GM12875 (cell line): ENCODE data around the gene SNX13.

Experiments
- H3K4me3 ChIP-seq: one replicate; pipeline ENCODE4 v1.5.1; 2011; ENCODE audit warnings: low read depth, low read length, control low read depth
- TF ChIP-seq, protein P1 (sequence below): IDR thresholded peaks from 2 replicates; pipeline ENCODE4 v1.5.1; 2011; ENCODE audit warnings: low read depth, mild to moderate bottlenecking, control low read depth, inconsistent platforms, low read length, moderate library complexity, borderline replicate concordance; ENCODE audit not compliant: insufficient read depth

SNX13 gene

DNA sequence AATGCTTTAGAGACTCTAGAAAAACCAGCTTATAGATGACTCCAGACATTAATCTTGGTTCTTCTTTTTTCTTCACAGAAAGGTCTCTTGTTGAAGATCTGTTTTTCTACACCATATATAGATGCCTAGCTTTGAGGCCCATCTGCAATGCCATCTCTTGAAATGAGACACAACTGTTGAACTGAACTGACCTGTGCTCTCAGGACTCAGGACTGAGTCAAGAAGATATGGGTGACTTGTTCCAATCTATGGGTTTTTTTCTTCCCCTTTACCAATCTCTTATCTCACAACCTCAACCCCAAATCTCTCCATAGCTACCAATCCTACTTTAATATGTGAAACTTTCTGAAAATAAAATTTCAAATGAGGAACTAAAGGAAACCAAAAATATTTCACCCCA lies 194.7 kb downstream of the SNX13 start:
- TF ChIP-seq, protein P1, sequence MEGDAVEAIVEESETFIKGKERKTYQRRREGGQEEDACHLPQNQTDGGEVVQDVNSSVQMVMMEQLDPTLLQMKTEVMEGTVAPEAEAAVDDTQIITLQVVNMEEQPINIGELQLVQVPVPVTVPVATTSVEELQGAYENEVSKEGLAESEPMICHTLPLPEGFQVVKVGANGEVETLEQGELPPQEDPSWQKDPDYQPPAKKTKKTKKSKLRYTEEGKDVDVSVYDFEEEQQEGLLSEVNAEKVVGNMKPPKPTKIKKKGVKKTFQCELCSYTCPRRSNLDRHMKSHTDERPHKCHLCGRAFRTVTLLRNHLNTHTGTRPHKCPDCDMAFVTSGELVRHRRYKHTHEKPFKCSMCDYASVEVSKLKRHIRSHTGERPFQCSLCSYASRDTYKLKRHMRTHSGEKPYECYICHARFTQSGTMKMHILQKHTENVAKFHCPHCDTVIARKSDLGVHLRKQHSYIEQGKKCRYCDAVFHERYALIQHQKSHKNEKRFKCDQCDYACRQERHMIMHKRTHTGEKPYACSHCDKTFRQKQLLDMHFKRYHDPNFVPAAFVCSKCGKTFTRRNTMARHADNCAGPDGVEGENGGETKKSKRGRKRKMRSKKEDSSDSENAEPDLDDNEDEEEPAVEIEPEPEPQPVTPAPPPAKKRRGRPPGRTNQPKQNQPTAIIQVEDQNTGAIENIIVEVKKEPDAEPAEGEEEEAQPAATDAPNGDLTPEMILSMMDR, result no peak
- H3K4me3 ChIP-seq, result no peak overlapping the region

DNA sequence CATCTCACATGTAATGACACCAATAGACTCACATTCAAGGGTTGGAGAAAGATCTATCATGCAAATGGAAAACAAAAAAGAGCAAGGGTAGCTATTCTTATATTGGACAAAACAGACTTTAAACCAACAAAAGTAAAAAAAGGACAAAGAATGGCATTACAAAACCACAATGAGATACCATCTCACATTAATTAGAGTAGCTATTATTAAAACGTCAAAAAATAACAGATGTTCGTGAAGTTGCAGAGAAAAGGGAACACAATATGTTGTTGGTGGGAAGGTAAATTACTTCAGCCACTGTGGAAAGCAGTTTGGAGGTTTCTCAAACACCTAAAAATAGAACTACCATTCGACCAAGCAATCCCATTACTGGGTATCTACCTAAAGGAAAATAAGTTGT lies 197.0 kb downstream of the SNX13 start:
- H3K4me3 ChIP-seq, result no peak overlapping the region
- TF ChIP-seq, protein P1, result no peak

DNA sequence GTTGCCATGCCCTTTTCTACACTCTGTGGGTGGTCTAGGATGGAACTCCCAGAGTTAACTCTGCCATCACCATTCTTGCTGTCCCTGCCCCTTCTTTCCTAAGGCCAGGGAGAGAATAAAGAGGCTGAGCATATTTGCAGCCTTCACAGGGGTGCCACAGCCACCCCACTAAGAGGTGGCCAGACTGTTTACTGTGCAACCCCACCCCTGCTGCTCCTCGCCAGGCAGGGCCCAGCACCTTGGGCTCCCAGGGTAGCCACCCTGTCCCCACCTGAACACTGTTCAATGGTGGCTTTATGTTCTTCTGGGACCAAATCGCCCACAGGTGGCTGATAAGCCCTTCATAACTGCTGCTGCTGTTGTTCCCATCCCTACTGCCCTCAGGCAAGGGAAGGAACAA lies 198.9 kb downstream of the SNX13 start:
- TF ChIP-seq, protein P1, result no peak
- H3K4me3 ChIP-seq, result no peak overlapping the region
